ENCODE data around the gene FREM1. TPM values are rescaled to one million over a fixed set of nuclear protein-coding genes. Genes with fewer than 3 reads are reported as not detected.

Gene FREM1
- total and polyA plus RNA-seq, 2 of the 4 experiments (the other 2 are of a cell fraction), result under 0.01 TPM; not detected in 1

DNA sequence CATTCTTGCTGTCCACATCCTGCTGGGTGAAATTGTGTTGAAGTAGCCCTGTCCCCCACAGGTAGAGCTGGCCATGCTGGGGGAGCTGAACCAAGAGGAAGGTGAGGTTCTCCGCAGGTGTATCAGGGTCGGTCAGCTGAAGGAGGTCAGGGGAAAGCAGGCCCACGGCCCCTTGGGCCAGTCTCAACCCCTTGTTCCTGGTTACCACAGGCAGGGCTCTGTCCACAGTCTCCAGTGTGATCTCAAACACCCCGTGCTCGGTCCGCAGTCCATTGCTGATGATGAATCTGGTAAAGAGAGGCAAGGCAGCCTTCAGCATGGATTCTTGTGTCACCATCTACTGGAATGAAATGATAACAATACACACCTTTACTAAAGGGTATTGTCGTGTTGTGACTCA, 134.3 kb downstream of the FREM1 start:
- BruUV-seq (replicated peaks), result no TSS peak
- no peak for TF ChIP-seq RAD21 (IDR thresholded peaks at IDR 0.05; ENCODE audit: low read length)
- TF ChIP-seq BHLHE40 (IDR thresholded peaks at IDR 0.05; ENCODE audit: low read depth, low read length), result no peak
- TF ChIP-seq RFX5 (IDR thresholded peaks at IDR 0.05; ENCODE audit: low read depth, low read length), result no peak
- no peak for TF ChIP-seq MXI1 (IDR thresholded peaks at IDR 0.05; ENCODE audit: borderline replicate concordance, low read depth, low read length)
- no peak for TF ChIP-seq FOS (IDR thresholded peaks at IDR 0.05; ENCODE audit: low read depth, low read length)
- TF ChIP-seq SMC3 (IDR thresholded peaks at IDR 0.05; ENCODE audit: low read depth, low read length), result no peak
- TF ChIP-seq RCOR1 (IDR thresholded peaks at IDR 0.05; ENCODE audit: insufficient replicate concordance, low read length), result no peak
- no peak for TF ChIP-seq CEBPB (IDR thresholded peaks at IDR 0.05; ENCODE audit: low read depth, low read length)
- no peak for TF ChIP-seq MAFK (IDR thresholded peaks at IDR 0.05; ENCODE audit: low read depth, low read length)
- TF ChIP-seq MAZ (IDR thresholded peaks at IDR 0.05; ENCODE audit: borderline replicate concordance, low read depth, low read length), result no peak
- TF ChIP-seq, protein P1, sequence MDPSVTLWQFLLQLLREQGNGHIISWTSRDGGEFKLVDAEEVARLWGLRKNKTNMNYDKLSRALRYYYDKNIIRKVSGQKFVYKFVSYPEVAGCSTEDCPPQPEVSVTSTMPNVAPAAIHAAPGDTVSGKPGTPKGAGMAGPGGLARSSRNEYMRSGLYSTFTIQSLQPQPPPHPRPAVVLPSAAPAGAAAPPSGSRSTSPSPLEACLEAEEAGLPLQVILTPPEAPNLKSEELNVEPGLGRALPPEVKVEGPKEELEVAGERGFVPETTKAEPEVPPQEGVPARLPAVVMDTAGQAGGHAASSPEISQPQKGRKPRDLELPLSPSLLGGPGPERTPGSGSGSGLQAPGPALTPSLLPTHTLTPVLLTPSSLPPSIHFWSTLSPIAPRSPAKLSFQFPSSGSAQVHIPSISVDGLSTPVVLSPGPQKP (IDR thresholded peaks at IDR 0.05; ENCODE audit: borderline replicate concordance, low read depth, low read length), result no peak
- TF ChIP-seq NFE2L2 (IDR thresholded peaks at IDR 0.05; ENCODE audit: low read depth, low read length), result no peak
- Histone ChIP-seq H3K79me1 (ENCODE audit: low read depth in 1 of 2, low read length in 2 of 2) (no peaks in the 10 kb centered on the region), H3K4me1 (ENCODE audit: control insufficient read depth, insufficient read depth, low read length) (no peaks in the 10 kb centered on the region), H2BK5ac (ENCODE audit: low read depth, low read length, poor library complexity, severe bottlenecking) (no peak overlapping the region), H2BK20ac (ENCODE audit: low read depth, low read length) (no peak overlapping the region), H2BK120ac (ENCODE audit: low read depth, low read length) (no peak overlapping the region), H3K9ac (ENCODE audit: low read depth, low read length) (no peak overlapping the region), H3K4me3 (ENCODE audit: insufficient read depth, low read depth, low read length) (no peak overlapping the region), H3K27ac (ENCODE audit: insufficient read depth, low read length) (no peak overlapping the region), H3K56ac (ENCODE audit: extremely low read depth, insufficient read depth, low read length) (no peak overlapping the region), H4K5ac (ENCODE audit: low read depth, low read length) (no peak overlapping the region), H2AFZ (replicated peaks; ENCODE audit: low read length, poor library complexity) (no peak overlapping the region), H3K9me3 (ENCODE audit: control insufficient read depth, insufficient read depth, low read length) (no peaks in the 10 kb centered on the region), H4K8ac (ENCODE audit: low read depth in 2 of 2, low read length in 2 of 2) (no peak overlapping the region), H3K36me3 (ENCODE audit: control insufficient read depth, insufficient read depth, low read length) (no peaks in the 10 kb centered on the region), H2AK5ac (ENCODE audit: low read depth, low read length) (no peak overlapping the region), H3K4ac (ENCODE audit: low read depth, low read length) (no peak overlapping the region), H2BK15ac (ENCODE audit: low read depth, low read length) (no peak overlapping the region), H3K4me2 (ENCODE audit: low read depth, low read length) (no peak overlapping the region), H2AK9ac (replicated peaks; ENCODE audit: low read depth, low read length, poor library complexity) (no peak overlapping the region), H3K27me3 (ENCODE audit: control insufficient read depth, insufficient read depth, low read length) (no peaks in the 10 kb centered on the region), H3K18ac (ENCODE audit: low read depth, low read length) (no peak overlapping the region), H3K14ac (replicated peaks; ENCODE audit: low read depth, low read length) (no peak overlapping the region), H3K9me1 (ENCODE audit: insufficient read depth, low read length) (no peaks in the 10 kb centered on the region), H4K20me1 (ENCODE audit: insufficient read depth, low read length) (no peaks in the 10 kb centered on the region), H4K91ac (ENCODE audit: insufficient read depth, low read depth, low read length) (no peak overlapping the region), H3K23ac (ENCODE audit: low read depth, low read length) (no peak overlapping the region)
- WGBS, 2 experiments (ENCODE audit: extremely low coverage in 2 of 2, insufficient read length in 1 of 2), result no CpG with 5 or more reads among the region's 7 CpGs
- DNase-seq (no peak), ATAC-seq (ENCODE audit: low read depth) (no peak)
- intact Hi-C loops (cut with micrococcal nuclease) (no loop called here), in situ Hi-C loops (cut with MboI; ENCODE audit: low sequenced_read_pairs) (no loop called here), dilution Hi-C loops (cut with HindIII; ENCODE audit: low sequenced_read_pairs, unreplicated experiment) (no loop called here)
- CTCF ChIA-PET, result no interaction called here
- POLR2A ChIA-PET (ENCODE audit: unreplicated experiment), result no interaction called here

All from IMR-90 (cell line).